ENCODE results near the gene ARHGEF19. TPM values are rescaled to one million over a fixed set of nuclear protein-coding genes. Genes with fewer than 3 reads are reported as not detected.

ARHGEF19 gene
- total RNA-seq, 4 donors from 2014 or later, result 3.3 to 4.6 (median 3.9) TPM

GRCh38 chr1:16153096-16153998 is 59.1 kb downstream of the ARHGEF19 start:
- Histone ChIP-seq H3K9me3 (no peaks in the 10 kb centered on the region), H3K4me3 (peak overlapping the region; percentile 63 to 72 (median 70)), H3K4me1 (peaks cover 51 to 67% (median 60%) of the 10 kb centered on the region in 4 donors), H3K36me3 (peaks cover 0 to 24% (median 16%) of the 10 kb centered on the region in 4 donors), H3K27me3 (no peaks in the 10 kb centered on the region), H3K27ac (replicated peaks in 1 of 4) (peak overlapping the region; percentile 79 to 89 (median 84))
- TF ChIP-seq CTCF (IDR thresholded peaks at IDR 0.05) (no peak), POLR2AphosphoS5 (IDR thresholded peaks at IDR 0.05) (no peak), EP300 (IDR thresholded peaks at IDR 0.05) (no peak), POLR2A (IDR thresholded peaks at IDR 0.05; ENCODE audit: low read depth) (no peak)
- intact Hi-C loops (cut with DNase I), result no loop called here
- 83% methylated on average over 13 of the region's 13 CpGs for WGBS
- DNase-seq (ENCODE audit: extremely low spot score), result no peak

- DNase-seq (ENCODE audit: extremely low spot score), result no peak
- peaks cover 56 to 72% (median 64%) of the 10 kb centered on the region in 4 donors for H3K4me1 ChIP-seq
- TF ChIP-seq POLR2AphosphoS5 (IDR thresholded peaks at IDR 0.05) (no peak), POLR2A (IDR thresholded peaks at IDR 0.05; ENCODE audit: low read depth) (no peak), CTCF (IDR thresholded peaks at IDR 0.05) (no peak)
- 75% methylated on average over 7 of the region's 16 CpGs for WGBS
- H3K36me3 ChIP-seq, result peaks cover 0 to 32% (median 21%) of the 10 kb centered on the region in 4 donors
- H3K27ac ChIP-seq (replicated peaks in 1 of 4), result peak overlapping the region; percentile 79 to 89 (median 84)
- intact Hi-C loops (cut with DNase I), result no loop called here
- H3K9me3 ChIP-seq, result no peaks in the 10 kb centered on the region
- H3K4me3 ChIP-seq, result peak overlapping the region; percentile 63 to 72 (median 70)
- no peaks in the 10 kb centered on the region for H3K27me3 ChIP-seq
These were observed 59.9 kb downstream of the ARHGEF19 start for GRCh38 chr1:16152481-16153087.

GRCh38 chr1:16151995-16152384 is 60.5 kb downstream of the ARHGEF19 start:
- Histone ChIP-seq H3K36me3 (peaks cover 0 to 38% (median 22%) of the 10 kb centered on the region in 4 donors), H3K4me1 (peaks cover 62 to 78% (median 70%) of the 10 kb centered on the region in 4 donors), H3K27ac (replicated peaks in 1 of 4) (peak overlapping the region in 3 of 4 donors; percentile 79 to 86 (median 83)), H3K9me3 (no peaks in the 10 kb centered on the region), H3K4me3 (peak overlapping the region in 3 of 4 donors; percentile 63 to 72 (median 68)), H3K27me3 (no peaks in the 10 kb centered on the region)
- DNase-seq (ENCODE audit: extremely low spot score), result no peak
- TF ChIP-seq POLR2AphosphoS5 (IDR thresholded peaks at IDR 0.05), result no peak
- TF ChIP-seq EP300 (IDR thresholded peaks at IDR 0.05), result no peak
- no peak for TF ChIP-seq CTCF (IDR thresholded peaks at IDR 0.05)
- TF ChIP-seq POLR2A (IDR thresholded peaks at IDR 0.05; ENCODE audit: low read depth), result no peak
- 87% methylated on average over 2 of the region's 4 CpGs for WGBS
- intact Hi-C loops (cut with DNase I), result no loop called here

- H3K27ac ChIP-seq (replicated peaks in 1 of 4), result peak overlapping the region in 3 of 4 donors; percentile 79 to 86 (median 83)
- 55% methylated on average over 7 of the region's 9 CpGs for WGBS
These were observed 61.1 kb downstream of the ARHGEF19 start for GRCh38 chr1:16151196-16151994.

More at GRCh38 chr1:16151196-16151994, 61.1 kb downstream of the ARHGEF19 start:
- intact Hi-C loops (cut with DNase I), result no loop called here
- DNase-seq (ENCODE audit: extremely low spot score), result no peak
- Histone ChIP-seq H3K36me3 (peaks cover 0 to 42% (median 22%) of the 10 kb centered on the region in 4 donors), H3K4me3 (no peak overlapping the region), H3K4me1 (peaks cover 64 to 81% (median 73%) of the 10 kb centered on the region in 4 donors), H3K9me3 (no peaks in the 10 kb centered on the region), H3K27me3 (no peaks in the 10 kb centered on the region)
- no peak for TF ChIP-seq POLR2A (IDR thresholded peaks at IDR 0.05; ENCODE audit: low read depth)
- no peak for TF ChIP-seq CTCF (IDR thresholded peaks at IDR 0.05)
- TF ChIP-seq POLR2AphosphoS5 (IDR thresholded peaks at IDR 0.05), result no peak
- no peak for TF ChIP-seq EP300 (IDR thresholded peaks at IDR 0.05)
